Natural killer cell (primary cell): ENCODE results near the gene BTBD9. TPM values are rescaled to one million over a fixed set of nuclear protein-coding genes. Genes with fewer than 3 reads are reported as not detected.

Experiments used
- ATAC-seq, 3 donors: fragments of 150-1000 bp in 2 of 3; fragments of 200-7000 bp in 1 of 3; cut with Tn5 transposase; 1 replicate in 1 of 3; 2 replicates in 2 of 3; pipeline ENCODE4 v1.10.0; 2021; ENCODE audit warnings: mild to moderate bottlenecking in 2 of 3, moderate library complexity in 2 of 3
- DNase-seq, 2 donors: peaks; one replicate each; pipeline versions ENCODE4 v3.0.0 to v3.0.0-alpha.2; 2013 to 2021; ENCODE audit warnings: mixed read lengths in 1 of 2
- H3K27ac ChIP-seq: one replicate; pipeline ENCODE4 v1.5.1; 2013; ENCODE audit warnings: mild to moderate bottlenecking, low read length
- H3K27me3 ChIP-seq: one replicate; pipeline ENCODE4 v1.6.1; 2013; ENCODE audit warnings: low read length; ENCODE audit not compliant: control insufficient read depth, insufficient read depth
- H3K36me3 ChIP-seq: one replicate; pipeline ENCODE4 v1.6.1; 2013; ENCODE audit warnings: low read length; ENCODE audit not compliant: control insufficient read depth, insufficient read depth
- H3K4me1 ChIP-seq: one replicate; pipeline ENCODE4 v1.6.1; 2013; ENCODE audit warnings: low read length; ENCODE audit not compliant: control insufficient read depth, insufficient read depth
- H3K4me3 ChIP-seq: one replicate; pipeline ENCODE4 v1.5.1; 2013; ENCODE audit warnings: low read length
- H3K9me3 ChIP-seq: one replicate; pipeline ENCODE4 v1.6.1; 2013; ENCODE audit warnings: low read length; ENCODE audit not compliant: control insufficient read depth, insufficient read depth
- H3K27ac Mint-ChIP-seq, 2 donors: one replicate each; pipeline ENCODE4 v1.8.0; 2022; ENCODE audit warnings: mild to moderate bottlenecking in 2 of 2, mixed read lengths in 2 of 2, moderate library complexity in 1 of 2
- H3K27me3 Mint-ChIP-seq, 2 donors: one replicate each; pipeline ENCODE4 v1.8.0; 2022; ENCODE audit warnings: low read depth in 2 of 2, mixed read lengths in 2 of 2
- H3K36me3 Mint-ChIP-seq: one replicate; pipeline ENCODE4 v1.8.0; 2022; ENCODE audit warnings: mixed read lengths
- H3K4me1 Mint-ChIP-seq, 2 donors: one replicate each; pipeline ENCODE4 v1.8.0; 2022; ENCODE audit warnings: mixed read lengths in 2 of 2
- H3K4me3 Mint-ChIP-seq: one replicate; pipeline ENCODE4 v1.8.0; 2022; ENCODE audit warnings: mild to moderate bottlenecking, moderate library complexity, mixed read lengths
- H3K9me3 Mint-ChIP-seq, 2 donors: one replicate each; pipeline ENCODE4 v1.8.0; 2022; ENCODE audit warnings: mixed read lengths in 2 of 2
- WGBS: methylation state at CpG from one replicate; pipeline ENCODE4 v1.1.7; 2013; ENCODE audit warnings: missing lambda C conversion rate; ENCODE audit not compliant: insufficient coverage; 5-methylcytosine and 5-hydroxymethylcytosine counted together
- intact Hi-C: fragments of 100-400 bp; cut with micrococcal nuclease; formaldehyde crosslinking; loops from one replicate; pipeline ENCODE4 v1.14.2; 2022
- total RNA-seq, 4 donors: library from RNA; stranded (reverse); fragments of 120-200 nt in 1 of 4; gene quantifications; one replicate each; pipeline versions ENCODE4 v1.2.3 to v1.2.4, GENCODE V29; 2013 to 2022
- TF ChIP-seq, protein P1 (sequence below): fragments of 200-600 bp; IDR thresholded peaks from one replicate; pipeline ENCODE4 v1.8.0; 2022; ENCODE audit warnings: antibody characterized with exemption

BTBD9 gene
- total RNA-seq, 3 donors from 2014 or later (not counting 1 experiment from before 2014, with no cell fraction given): 51.6 to 70.3 (median 54.3) TPM

GRCh38 chr6:38266921-38267354 is 372.8 kb downstream of the BTBD9 start:
- Mint-ChIP-seq H3K4me1 (peaks cover 0 to 15% of the 10 kb centered on the region in 2 donors), H3K4me3 (no peak overlapping the region), H3K27me3 (no peaks in the 10 kb centered on the region), H3K9me3 (no peaks in the 10 kb centered on the region), H3K27ac (no peak overlapping the region), H3K36me3 (no peaks in the 10 kb centered on the region)
- Histone ChIP-seq H3K4me3 (no peak overlapping the region), H3K27ac (no peak overlapping the region), H3K27me3 (no peaks in the 10 kb centered on the region), H3K9me3 (no peaks in the 10 kb centered on the region), H3K36me3 (no peaks in the 10 kb centered on the region), H3K4me1 (peaks cover 10% of the 10 kb centered on the region)
- no peak for ATAC-seq
- DNase-seq: no peak
- intact Hi-C loops: no loop called here
- TF ChIP-seq, protein P1, sequence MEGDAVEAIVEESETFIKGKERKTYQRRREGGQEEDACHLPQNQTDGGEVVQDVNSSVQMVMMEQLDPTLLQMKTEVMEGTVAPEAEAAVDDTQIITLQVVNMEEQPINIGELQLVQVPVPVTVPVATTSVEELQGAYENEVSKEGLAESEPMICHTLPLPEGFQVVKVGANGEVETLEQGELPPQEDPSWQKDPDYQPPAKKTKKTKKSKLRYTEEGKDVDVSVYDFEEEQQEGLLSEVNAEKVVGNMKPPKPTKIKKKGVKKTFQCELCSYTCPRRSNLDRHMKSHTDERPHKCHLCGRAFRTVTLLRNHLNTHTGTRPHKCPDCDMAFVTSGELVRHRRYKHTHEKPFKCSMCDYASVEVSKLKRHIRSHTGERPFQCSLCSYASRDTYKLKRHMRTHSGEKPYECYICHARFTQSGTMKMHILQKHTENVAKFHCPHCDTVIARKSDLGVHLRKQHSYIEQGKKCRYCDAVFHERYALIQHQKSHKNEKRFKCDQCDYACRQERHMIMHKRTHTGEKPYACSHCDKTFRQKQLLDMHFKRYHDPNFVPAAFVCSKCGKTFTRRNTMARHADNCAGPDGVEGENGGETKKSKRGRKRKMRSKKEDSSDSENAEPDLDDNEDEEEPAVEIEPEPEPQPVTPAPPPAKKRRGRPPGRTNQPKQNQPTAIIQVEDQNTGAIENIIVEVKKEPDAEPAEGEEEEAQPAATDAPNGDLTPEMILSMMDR: no peak
- 97% methylated on average over 7 of the region's 7 CpGs for WGBS

- H3K36me3 Mint-ChIP-seq: no peaks in the 10 kb centered on the region
- ATAC-seq (no peak), DNase-seq (no peak)
- no peaks in the 10 kb centered on the region for H3K36me3 ChIP-seq
- no peaks in the 10 kb centered on the region for H3K9me3 ChIP-seq
- H3K27ac ChIP-seq: no peak overlapping the region
- no peaks in the 10 kb centered on the region for H3K9me3 Mint-ChIP-seq
- H3K27me3 ChIP-seq: no peaks in the 10 kb centered on the region
- H3K27me3 Mint-ChIP-seq: no peaks in the 10 kb centered on the region
- no peaks in the 10 kb centered on the region for H3K4me1 Mint-ChIP-seq
- H3K4me3 ChIP-seq: no peak overlapping the region
- intact Hi-C loops: no loop called here
- H3K27ac Mint-ChIP-seq: no peak overlapping the region
- H3K4me3 Mint-ChIP-seq: no peak overlapping the region
- 89% methylated on average over 8 of the region's 8 CpGs for WGBS
- TF ChIP-seq, protein P1: no peak
- H3K4me1 ChIP-seq: no peaks in the 10 kb centered on the region
These were observed 375.1 kb downstream of the BTBD9 start for GRCh38 chr6:38264605-38265004.

GRCh38 chr6:38262609-38263008 is 377.1 kb downstream of the BTBD9 start:
- H3K9me3 Mint-ChIP-seq: no peaks in the 10 kb centered on the region
- intact Hi-C loops: no loop called here
- no peak for ATAC-seq
- no peaks in the 10 kb centered on the region for H3K27me3 Mint-ChIP-seq
- H3K36me3 ChIP-seq: no peaks in the 10 kb centered on the region
- H3K4me3 ChIP-seq: no peak overlapping the region
- TF ChIP-seq, protein P1: no peak
- H3K4me1 Mint-ChIP-seq: no peaks in the 10 kb centered on the region
- 92% methylated on average over 2 of the region's 2 CpGs for WGBS
- no peaks in the 10 kb centered on the region for H3K4me1 ChIP-seq
- DNase-seq: no peak
- H3K27ac ChIP-seq: no peak overlapping the region
- H3K36me3 Mint-ChIP-seq: no peaks in the 10 kb centered on the region
- H3K27ac Mint-ChIP-seq: no peak overlapping the region
- no peak overlapping the region for H3K4me3 Mint-ChIP-seq
- no peaks in the 10 kb centered on the region for H3K27me3 ChIP-seq
- no peaks in the 10 kb centered on the region for H3K9me3 ChIP-seq

- Histone ChIP-seq H3K4me3 (no peak overlapping the region), H3K27ac (no peak overlapping the region), H3K27me3 (no peaks in the 10 kb centered on the region), H3K4me1 (no peaks in the 10 kb centered on the region), H3K9me3 (no peaks in the 10 kb centered on the region), H3K36me3 (no peaks in the 10 kb centered on the region)
- no peak overlapping the region for H3K27ac Mint-ChIP-seq
- ATAC-seq (no peak), DNase-seq (no peak)
- no peaks in the 10 kb centered on the region for H3K27me3 Mint-ChIP-seq
- TF ChIP-seq, protein P1: no peak
- no peaks in the 10 kb centered on the region for H3K4me1 Mint-ChIP-seq
- H3K4me3 Mint-ChIP-seq: no peak overlapping the region
- 20% methylated on average over 1 of the region's 1 CpG for WGBS
- no peaks in the 10 kb centered on the region for H3K9me3 Mint-ChIP-seq
- no peaks in the 10 kb centered on the region for H3K36me3 Mint-ChIP-seq
- intact Hi-C loops: no loop called here
These were observed 377.7 kb downstream of the BTBD9 start for GRCh38 chr6:38262026-38262425.
